ENCODE measurements around the gene ZNF132. TPM values are rescaled to one million over a fixed set of nuclear protein-coding genes. Genes with fewer than 3 reads are reported as not detected.

ZNF132 gene
- total and polyA plus RNA-seq, 9 of the 15 experiments (the other 6 are each of a cell fraction or from before 2014, with no cell fraction given) = 0.03 to 0.42 (median 0.10) TPM; not detected in 5

DNA sequence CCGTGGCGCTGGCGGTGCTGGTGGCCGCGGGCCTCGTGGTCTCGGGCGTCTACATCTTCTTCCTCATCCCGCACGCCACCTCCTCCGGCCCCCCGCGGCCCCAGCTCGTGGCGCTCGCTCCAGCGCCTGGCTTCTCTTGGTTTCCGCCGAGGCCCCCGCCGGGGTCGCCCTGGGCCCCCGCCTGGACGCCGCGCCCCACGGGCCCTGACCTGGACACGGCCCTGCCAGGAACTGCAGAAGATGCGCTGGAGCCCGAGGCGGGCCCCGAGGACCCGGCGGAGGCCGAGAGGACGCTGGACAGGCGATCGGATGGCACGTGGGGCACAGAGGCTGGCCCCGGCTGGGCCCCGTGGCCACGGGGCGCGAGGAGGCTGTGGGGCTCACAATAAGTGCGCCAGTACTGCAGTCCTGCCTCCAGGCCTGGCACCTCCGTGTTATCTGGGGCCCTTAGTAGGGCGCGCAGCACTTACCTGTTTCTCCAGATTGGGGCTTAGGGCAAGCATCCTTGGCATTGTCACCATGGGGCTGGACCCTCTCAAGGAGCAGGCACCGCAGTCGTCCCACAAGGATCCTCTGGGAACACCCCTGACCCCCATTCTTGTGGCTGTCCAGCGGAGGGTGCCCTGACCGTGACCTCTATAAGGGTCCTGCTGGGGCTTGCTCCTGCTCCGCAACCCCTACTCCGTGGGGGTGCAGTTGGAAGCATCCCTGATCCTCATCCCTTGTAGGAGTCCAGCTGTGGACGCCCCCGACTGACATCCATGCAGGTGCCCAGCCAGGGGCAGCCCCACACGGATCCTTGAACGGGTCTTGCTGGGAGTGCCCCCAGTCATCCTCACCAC lies 43.0 kb downstream of the ZNF132 start:
- CTCF ChIA-PET (ENCODE audit: low intra/inter-chr PET ratio) = no interaction called here

More for the DNA sequence above, 43.0 kb downstream of the ZNF132 start:
- Histone ChIP-seq H3K4me2 (ENCODE audit: insufficient read depth, low read length) (no peak overlapping the region), H2AFZ (ENCODE audit: low read depth, low read length) (no peak overlapping the region), H3K9me1 (ENCODE audit: control insufficient read depth, insufficient read depth, low read length) (no peaks in the 10 kb centered on the region), H3K27ac (ENCODE audit: extremely low read depth, low read depth, low read length) (no peak overlapping the region), H3K79me2 (ENCODE audit: control insufficient read depth, insufficient read depth, low read length) (peaks cover 22% of the 10 kb centered on the region), H3K36me3 (ENCODE audit: control insufficient read depth, insufficient read depth, low read length) (peaks cover 38% of the 10 kb centered on the region), H3K4me1 (replicated peaks in 1 of 2; ENCODE audit: control insufficient read depth in 2 of 2, insufficient read depth in 2 of 2, low read length in 2 of 2) (peaks cover 13 to 72% of the 10 kb centered on the region in 2 experiments), H4K20me1 (replicated peaks; ENCODE audit: control insufficient read depth, insufficient read depth, low read length) (peaks cover 18% of the 10 kb centered on the region; the same call in 1 of the 2 replicates), H3K27me3 (ENCODE audit: control insufficient read depth in 2 of 2, insufficient read depth in 2 of 2, low read length in 2 of 2) (no peaks in the 10 kb centered on the region), H3K9me3 (replicated peaks; ENCODE audit: control insufficient read depth, insufficient read depth, low read depth, low read length) (no peaks in the 10 kb centered on the region), H3K4me3 (no peak overlapping the region), H3K9ac (ENCODE audit: insufficient read depth in 1 of 2, low read depth in 2 of 2, low read length in 2 of 2) (peak overlapping the region in 1 of 2 experiments; percentile 49; a peak in 1 of 4 replicates)
- in situ Hi-C loops (cut with MboI) = no loop called here
- DNase-seq (ENCODE audit: extremely low read depth in 1 of 4, low spot score in 3 of 4) (peak in 1 of 4 experiments; percentile 11), FAIRE-seq (no peak), ATAC-seq (no peak)
- intact Hi-C loops (cut with micrococcal nuclease) = no loop called here
- TF ChIP-seq ETS2 (tag; IDR thresholded peaks at IDR 0.05; ENCODE audit: borderline replicate concordance, poor library complexity, severe bottlenecking) (no peak), ZNF766 (CRISPR knock-in tag; conservative IDR thresholded peaks at IDR 0.05) (no peak), ZBTB1 (CRISPR knock-in tag; IDR thresholded peaks at IDR 0.05; ENCODE audit: borderline replicate concordance, low read depth) (no peak), U2AF1 (optimal IDR thresholded peaks at IDR 0.05; ENCODE audit: low read depth, low read length) (peak; percentile 19), HNRNPL (IDR thresholded peaks at IDR 0.05; ENCODE audit: low read depth, low read length) (0 out of 2 replicates have a peak, but pooled peaks have one; percentile 50), POLR2G (IDR thresholded peaks at IDR 0.05; ENCODE audit: low read depth, low read length) (peak; percentile 75), RBFOX2 (IDR thresholded peaks at IDR 0.05; ENCODE audit: low read depth, low read length) (peak; percentile 35; the same call in 1 of the 2 replicates)
- TF ChIP-seq, protein P1, sequence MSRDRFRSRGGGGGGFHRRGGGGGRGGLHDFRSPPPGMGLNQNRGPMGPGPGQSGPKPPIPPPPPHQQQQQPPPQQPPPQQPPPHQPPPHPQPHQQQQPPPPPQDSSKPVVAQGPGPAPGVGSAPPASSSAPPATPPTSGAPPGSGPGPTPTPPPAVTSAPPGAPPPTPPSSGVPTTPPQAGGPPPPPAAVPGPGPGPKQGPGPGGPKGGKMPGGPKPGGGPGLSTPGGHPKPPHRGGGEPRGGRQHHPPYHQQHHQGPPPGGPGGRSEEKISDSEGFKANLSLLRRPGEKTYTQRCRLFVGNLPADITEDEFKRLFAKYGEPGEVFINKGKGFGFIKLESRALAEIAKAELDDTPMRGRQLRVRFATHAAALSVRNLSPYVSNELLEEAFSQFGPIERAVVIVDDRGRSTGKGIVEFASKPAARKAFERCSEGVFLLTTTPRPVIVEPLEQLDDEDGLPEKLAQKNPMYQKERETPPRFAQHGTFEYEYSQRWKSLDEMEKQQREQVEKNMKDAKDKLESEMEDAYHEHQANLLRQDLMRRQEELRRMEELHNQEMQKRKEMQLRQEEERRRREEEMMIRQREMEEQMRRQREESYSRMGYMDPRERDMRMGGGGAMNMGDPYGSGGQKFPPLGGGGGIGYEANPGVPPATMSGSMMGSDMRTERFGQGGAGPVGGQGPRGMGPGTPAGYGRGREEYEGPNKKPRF (IDR thresholded peaks at IDR 0.05; ENCODE audit: low read depth, low read length) = peak; percentile 49; the same call in 1 of the 2 replicates
- TF ChIP-seq, protein P2, sequence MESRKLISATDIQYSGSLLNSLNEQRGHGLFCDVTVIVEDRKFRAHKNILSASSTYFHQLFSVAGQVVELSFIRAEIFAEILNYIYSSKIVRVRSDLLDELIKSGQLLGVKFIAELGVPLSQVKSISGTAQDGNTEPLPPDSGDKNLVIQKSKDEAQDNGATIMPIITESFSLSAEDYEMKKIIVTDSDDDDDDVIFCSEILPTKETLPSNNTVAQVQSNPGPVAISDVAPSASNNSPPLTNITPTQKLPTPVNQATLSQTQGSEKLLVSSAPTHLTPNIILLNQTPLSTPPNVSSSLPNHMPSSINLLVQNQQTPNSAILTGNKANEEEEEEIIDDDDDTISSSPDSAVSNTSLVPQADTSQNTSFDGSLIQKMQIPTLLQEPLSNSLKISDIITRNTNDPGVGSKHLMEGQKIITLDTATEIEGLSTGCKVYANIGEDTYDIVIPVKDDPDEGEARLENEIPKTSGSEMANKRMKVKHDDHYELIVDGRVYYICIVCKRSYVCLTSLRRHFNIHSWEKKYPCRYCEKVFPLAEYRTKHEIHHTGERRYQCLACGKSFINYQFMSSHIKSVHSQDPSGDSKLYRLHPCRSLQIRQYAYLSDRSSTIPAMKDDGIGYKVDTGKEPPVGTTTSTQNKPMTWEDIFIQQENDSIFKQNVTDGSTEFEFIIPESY (CRISPR knock-in tag; IDR thresholded peaks at IDR 0.05) = peak; percentile 84
- 88% methylated on average over 45 of the region's 58 CpGs for WGBS (ENCODE audit: insufficient coverage, low coverage, missing lambda C conversion rate)
- POLR2A ChIA-PET = interaction anchor here (0.9 to 1.8 kb wide), 2 partner anchors 9 to 12 kb away, joined by 3 to 8 read pairs; partner anchors contain the start of gene ZNF584
- BruUV-seq (replicated peaks) = no TSS peak

Measured in K562 (cell line).